GM19372 (cell line): Measurements from ENCODE around the gene PTPRK.

ENCODE experiments used
- ATAC-seq: cut with Tn5 transposase; IDR thresholded peaks from one replicate; pipeline ENCODE4 v1.9.1; 2021; ENCODE audit warnings: mild to moderate bottlenecking, low read depth, moderate library complexity; ENCODE audit not compliant: unreplicated experiment

The PTPRK gene

DNA sequence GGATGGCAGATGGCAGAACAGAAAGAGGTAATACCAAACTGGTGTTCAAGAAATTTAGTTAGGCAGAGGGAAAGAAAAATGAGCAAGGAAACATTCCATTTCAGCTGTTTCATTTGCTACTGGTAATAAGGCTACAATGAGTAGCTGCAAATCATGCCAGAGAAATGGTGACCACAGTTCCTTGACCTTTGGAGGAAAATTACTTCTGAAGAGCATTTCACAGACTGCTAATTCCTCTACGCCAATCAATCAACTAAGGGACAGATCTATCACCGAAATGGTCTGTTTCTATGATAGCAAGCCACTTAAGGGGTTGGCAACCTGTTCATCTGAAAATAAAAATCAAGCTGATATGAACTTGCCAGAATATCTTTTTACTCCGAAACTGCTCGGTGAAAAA lies 119.5 kb downstream of the PTPRK start:
- no peak for ATAC-seq

DNA sequence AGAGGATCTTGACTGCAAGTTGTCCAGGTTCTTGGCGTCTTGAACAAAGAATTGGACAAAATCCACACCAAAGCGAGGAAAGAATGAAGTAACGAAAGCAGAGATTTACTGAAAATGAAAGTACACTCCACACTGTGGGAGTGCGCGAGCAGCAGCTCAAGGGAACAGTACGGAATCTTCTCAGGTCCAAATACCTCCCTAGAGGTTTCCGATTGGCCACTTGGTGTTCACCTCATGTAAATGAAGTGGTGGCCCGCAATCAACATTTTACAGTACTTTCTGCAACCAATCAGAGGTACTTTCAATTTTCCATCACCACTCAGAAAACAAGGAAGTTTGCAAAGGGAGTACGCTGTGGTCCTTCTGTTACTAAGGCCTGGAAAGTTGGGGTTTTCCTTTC lies 122.4 kb downstream of the PTPRK start:
- ATAC-seq: no peak

DNA sequence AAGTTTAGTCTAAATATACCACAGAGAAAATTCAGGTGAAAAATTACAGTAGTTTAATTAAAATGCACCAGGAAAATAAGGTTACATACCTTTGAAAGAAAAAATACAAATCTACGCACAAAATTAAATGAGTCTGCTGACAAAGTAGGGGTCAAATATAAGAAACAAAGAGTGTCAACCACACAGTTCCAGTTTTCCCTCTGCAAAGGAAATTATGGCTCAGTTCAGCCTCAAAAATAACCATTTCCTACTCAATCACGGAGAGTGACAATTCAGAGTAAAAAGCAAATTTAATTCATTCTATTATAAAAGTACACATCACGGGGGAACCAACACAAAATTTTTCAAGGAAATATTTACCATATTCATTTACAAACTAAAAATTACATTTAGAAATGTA lies 124.8 kb downstream of the PTPRK start:
- no peak for ATAC-seq

GRCh38 chr6:128395188-128395587 lies 125.2 kb downstream of the PTPRK start:
- ATAC-seq: no peak

DNA sequence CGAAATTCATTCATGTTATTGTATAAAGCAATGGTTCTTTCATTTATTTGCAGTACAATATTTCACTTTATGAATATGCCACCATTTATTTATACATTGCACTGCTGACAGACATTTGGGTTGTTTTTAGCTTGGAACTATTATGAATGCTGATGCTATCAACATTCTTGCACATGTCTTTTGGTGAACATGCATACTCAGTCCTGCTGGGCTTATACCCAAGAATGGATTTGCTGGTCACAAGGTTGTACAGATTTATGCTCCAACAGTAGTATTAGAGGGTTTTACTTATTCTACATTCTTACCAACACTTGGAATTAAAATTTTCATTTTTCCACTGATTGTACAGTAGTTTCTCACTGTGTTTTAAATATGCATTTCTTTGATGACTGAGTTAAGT lies 126.2 kb downstream of the PTPRK start:
- ATAC-seq: no peak

DNA sequence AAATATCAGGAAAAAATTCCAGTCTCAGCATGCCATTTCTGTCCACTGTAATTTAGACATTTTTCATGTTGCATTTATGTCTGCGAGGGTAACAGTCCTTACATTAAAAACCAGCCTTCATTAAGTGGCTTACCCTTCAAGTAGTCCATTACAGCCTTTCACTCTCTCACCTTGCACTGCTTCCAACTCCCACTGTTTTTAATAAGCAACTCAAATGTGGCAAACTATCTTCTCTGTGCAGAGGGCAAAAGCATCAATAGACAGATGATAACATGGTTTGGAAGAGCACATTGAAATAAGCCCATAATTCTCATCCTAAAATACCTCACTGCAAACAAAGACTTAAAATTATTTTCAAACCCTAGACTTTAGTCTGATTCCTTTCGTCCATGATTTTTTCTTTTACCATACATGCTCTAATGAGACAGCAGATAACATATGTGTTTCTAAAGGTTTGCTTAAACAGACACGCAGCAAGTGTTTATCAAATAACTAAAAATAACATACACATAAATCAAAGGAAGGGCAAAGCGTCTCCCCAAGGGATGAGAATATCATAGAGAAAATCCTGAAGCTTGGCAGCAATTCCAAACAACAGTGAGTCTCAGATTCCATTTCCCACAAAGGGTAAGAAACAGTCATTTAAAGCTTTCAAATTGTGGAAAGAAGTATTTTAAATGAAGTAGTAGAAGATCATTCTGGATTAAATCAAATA lies 130.4 kb downstream of the PTPRK start:
- no peak for ATAC-seq

- no peak for ATAC-seq
Observed at GRCh38 chr6:128388380-128388779, 132.0 kb downstream of the PTPRK start.

GRCh38 chr6:128380891-128381290 lies 139.5 kb downstream of the PTPRK start:
- no peak for ATAC-seq

DNA sequence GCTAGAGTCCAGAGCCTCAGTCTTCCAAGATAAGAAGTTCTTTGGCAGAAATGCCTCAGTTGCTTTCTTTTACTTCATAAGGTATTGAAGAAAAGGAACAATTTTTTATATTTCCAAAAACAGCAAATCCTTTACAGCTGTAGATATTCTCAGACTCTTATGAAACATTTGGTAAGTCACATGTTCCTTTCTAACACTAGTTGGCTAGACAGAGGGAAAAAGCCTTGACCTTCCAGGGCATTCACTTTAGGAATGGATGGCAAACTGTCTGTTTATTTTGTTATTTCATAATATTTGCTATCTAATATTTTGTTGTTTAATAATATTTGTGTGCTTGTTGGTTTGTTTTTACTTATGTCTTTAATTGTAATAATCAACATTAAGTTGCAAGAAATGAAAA lies 140.8 kb downstream of the PTPRK start:
- ATAC-seq: no peak

GRCh38 chr6:128376952-128377503 lies 143.4 kb downstream of the PTPRK start:
- ATAC-seq: no peak

- ATAC-seq: no peak
Observed at GRCh38 chr6:128371136-128371535, 149.3 kb downstream of the PTPRK start.

DNA sequence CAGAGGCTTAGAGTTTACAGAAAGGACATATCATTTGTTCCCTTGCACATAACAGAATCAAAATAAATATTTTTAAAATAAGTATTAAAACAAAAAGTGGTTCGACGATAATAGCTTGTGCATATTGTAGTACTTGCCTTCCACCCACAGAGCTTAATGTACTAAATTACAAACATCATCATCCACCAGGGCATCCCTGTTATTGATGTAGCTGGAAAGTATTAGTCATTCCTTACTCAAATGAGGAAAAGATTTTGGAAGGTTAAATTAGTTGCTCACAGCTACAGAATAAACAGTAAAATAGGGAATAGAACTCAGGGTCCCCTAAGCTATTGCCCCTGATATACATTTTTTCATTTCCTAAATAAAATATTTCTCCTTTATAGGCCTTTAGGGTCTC lies 150.3 kb downstream of the PTPRK start:
- no peak for ATAC-seq

- no peak for ATAC-seq
Observed at GRCh38 chr6:128368213-128368944, 152.0 kb downstream of the PTPRK start.

DNA sequence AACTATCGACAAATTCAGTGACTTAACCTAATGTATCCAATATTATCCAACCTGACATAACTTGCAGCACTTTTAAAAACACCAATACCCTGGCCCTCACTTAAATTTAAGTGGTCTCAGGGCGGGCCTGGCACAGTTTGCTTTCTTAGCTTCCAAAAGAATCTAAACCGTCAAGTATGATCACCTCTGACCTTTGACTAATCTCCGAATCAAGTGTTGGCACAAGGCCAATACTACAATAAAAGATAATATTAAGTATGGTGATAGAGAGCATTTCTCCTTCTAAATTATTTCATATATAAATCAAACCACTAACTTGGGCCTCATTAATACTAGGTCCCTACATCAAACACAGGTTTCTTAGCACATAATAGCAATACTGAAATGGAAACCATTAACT lies 153.0 kb downstream of the PTPRK start:
- no peak for ATAC-seq

- no peak for ATAC-seq
Observed at GRCh38 chr6:128365520-128366160, 154.8 kb downstream of the PTPRK start.

DNA sequence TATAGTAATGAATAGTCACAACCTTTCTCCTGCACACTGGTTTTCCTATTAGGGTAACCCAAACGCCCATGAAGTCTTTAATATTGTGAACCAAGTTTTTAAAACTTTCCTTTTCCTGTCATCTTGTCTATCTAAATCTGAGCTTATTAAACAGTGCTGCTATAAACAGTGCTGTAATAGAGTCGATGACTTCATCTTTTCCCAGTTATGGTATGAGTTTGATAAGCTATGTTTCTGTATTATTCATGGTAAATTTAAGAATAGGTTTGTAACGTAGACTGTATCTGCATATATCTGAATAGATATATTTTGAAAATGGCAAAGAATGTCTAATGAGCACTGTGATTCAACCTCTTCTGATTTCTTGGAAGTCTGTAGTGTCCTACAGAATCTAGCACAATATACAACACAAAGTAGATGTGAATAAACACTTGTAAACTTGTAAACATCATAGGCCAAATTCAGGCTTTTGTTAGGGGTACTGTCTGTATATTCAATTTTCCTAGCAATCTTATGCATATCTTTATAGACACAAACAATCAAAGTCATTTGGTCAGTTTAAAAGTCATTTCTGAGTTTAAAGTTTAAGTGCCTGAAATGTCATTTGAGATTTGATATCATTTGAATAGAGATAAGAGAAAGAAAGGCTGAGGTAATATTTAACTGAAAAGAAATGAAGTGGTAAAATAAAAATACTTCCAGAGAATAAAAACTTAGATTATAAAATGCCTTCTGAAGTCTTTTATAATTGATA lies 155.5 kb downstream of the PTPRK start:
- ATAC-seq: no peak

DNA sequence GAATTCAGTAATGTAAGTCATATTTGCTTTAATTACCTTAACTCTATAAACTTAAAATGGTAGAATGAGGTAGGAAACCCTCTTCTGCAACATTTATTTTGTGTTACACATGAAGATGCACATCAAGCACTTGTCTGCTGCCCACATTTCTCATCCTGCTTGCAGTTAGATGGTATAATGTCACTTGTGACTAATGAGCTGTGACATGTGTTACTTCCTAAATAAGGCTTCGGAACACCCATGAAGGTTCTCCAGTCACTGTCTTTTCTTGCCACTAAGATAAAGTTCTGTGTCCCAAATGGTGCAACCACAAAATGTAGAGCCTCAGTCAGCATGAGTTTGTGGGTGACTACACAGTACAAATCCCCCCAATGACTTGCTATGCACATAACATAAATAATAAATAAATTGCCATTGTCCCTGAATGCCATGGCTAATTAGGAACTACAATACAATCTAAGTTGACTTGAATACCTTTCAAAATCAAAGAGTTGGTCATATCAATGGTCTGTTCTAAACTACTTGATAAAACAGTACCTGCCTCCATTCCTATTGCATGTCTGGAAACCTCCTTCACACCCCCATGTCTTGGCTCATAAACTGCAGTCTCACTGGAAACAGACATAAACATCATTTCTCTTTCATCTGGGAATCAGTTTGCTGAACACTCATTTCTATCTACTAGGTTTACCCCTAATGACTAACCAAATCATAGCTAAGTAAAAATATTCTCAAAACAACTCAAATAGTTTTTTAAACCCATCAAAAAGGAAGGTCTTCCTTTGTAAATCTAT lies 157.2 kb downstream of the PTPRK start:
- ATAC-seq: no peak

GRCh38 chr6:128361378-128361777 lies 159.0 kb downstream of the PTPRK start:
- ATAC-seq: no peak

DNA sequence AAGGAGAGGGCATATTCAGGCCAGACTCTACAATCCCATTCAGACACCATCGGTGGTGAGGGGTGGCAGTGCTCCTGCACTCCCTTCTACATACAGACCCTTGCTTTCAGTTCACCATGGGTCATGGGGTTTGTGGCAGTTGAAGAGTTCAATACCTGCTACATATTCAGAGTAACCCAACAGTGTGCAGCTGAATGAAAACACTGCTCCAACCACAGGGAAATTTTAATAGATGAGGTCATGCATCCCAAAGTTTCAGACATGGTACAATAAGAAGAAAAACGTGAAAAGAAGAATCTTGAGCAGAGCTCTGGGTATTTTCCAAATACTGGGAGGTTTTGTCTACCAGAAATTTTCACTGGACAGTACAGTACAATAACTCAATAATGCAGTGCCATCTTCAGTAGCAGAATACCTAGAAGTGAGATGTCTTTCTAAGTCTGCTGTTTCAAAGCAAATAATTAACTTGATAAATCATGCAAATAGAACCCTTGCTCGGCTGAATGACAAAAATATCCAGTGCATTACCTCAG lies 162.1 kb downstream of the PTPRK start:
- ATAC-seq: no peak
